HepG2 (cell line): ENCODE measurements around the gene PLEKHN1. TPM values are rescaled to one million over a fixed set of nuclear protein-coding genes. Genes with fewer than 3 reads are reported as not detected.

ENCODE experiments used
- ATAC-seq: fragments of 200-7000 bp; cut with Tn5 transposase; 3 replicates; pipeline ENCODE4 v1.9.1; 2020; ENCODE audit warnings: mild to moderate bottlenecking, moderate library complexity
- BruUV-seq: library from RNA; stranded (reverse); fragments of 400-500 nt; replicated peaks from 2 replicates; lab custom pipeline; 2021; lab: Mats Ljungman, UMichigan
- CTCF ChIA-PET: fragments of 300-600 bp; formaldehyde crosslinking; extraction: SDS; loops from one replicate; lab custom pipeline; 2021; ENCODE audit warnings: low total read pairs, inconsistent platforms, low intra/inter-chr PET ratio; lab: Yijun Ruan, JAX
- POLR2A ChIA-PET: fragments of 350-600 bp; sonication (Branson Sonifier 250); formaldehyde crosslinking; loops from one replicate; lab custom pipeline; 2020; ENCODE audit warnings: antibody characterized with exemption, inconsistent platforms; lab: Yijun Ruan, JAX
- DNase-seq: peaks from one replicate; pipeline ENCODE4 v3.0.0-alpha.2; 2015; ENCODE audit warnings: low spot score
- FAIRE-seq: peaks from 3 replicates; lab custom pipeline; 2011; peaks lifted over from hg19 to GRCh38; lab: Jason Lieb, UNC
- H2AFZ ChIP-seq: one replicate; pipeline ENCODE4 v1.6.1; 2011; ENCODE audit warnings: low read length, inconsistent platforms
- H3K27ac ChIP-seq: fragments of 300-600 bp; 3 replicates; pipeline ENCODE4 v1.8.0; 2011; ENCODE audit warnings: mixed run types, mild to moderate bottlenecking, mixed read lengths, low read length, inconsistent platforms; ENCODE audit not compliant: insufficient read depth; ENCODE audit errors: extremely low read length
- H3K27me3 ChIP-seq, 2 experiments: fragments of 200-600 bp in 1 of 2; 2 replicates in 1 of 2; 3 replicates in 1 of 2; pipeline versions ENCODE4 v1.6.0 to v1.8.0; 2011; ENCODE audit warnings: low read length in 2 of 2, mild to moderate bottlenecking in 2 of 2, moderate library complexity in 2 of 2, inconsistent platforms in 1 of 2; ENCODE audit not compliant: insufficient read depth in 2 of 2, control insufficient read depth in 1 of 2
- H3K36me3 ChIP-seq, 2 experiments: fragments of 200-600 bp in 1 of 2; replicated peaks in 1 of 2; 2 replicates in 1 of 2; 3 replicates in 1 of 2; pipeline versions ENCODE4 v1.5.1 to v1.8.0; 2011; ENCODE audit warnings: low read length in 2 of 2, inconsistent platforms in 1 of 2; ENCODE audit not compliant: insufficient read depth in 2 of 2, control insufficient read depth in 1 of 2
- H3K4me1 ChIP-seq: 2 replicates; pipeline ENCODE4 v1.5.1; 2012; ENCODE audit warnings: low read length, inconsistent platforms; ENCODE audit not compliant: insufficient read depth
- H3K4me2 ChIP-seq: 2 replicates; pipeline ENCODE4 v1.6.0; 2011; ENCODE audit warnings: low read depth, low read length, inconsistent platforms
- H3K4me3 ChIP-seq, 3 experiments: fragments of 200-600 bp in 1 of 3; sonication (generic), shearing (Covaris generic) in 1 of 3; replicated peaks in 1 of 3; 2 replicates each; pipeline ENCODE4 v1.5.1; 2011 to 2016; ENCODE audit warnings: low read length in 3 of 3, inconsistent platforms in 2 of 3, low read depth in 2 of 3, mild to moderate bottlenecking in 2 of 3, control low read depth in 1 of 3, mixed read lengths in 1 of 3; ENCODE audit not compliant: insufficient read depth in 1 of 3
- H3K79me2 ChIP-seq: one replicate; pipeline ENCODE4 v1.6.1; 2011; ENCODE audit warnings: low read length, inconsistent platforms; ENCODE audit not compliant: insufficient read depth
- H3K9ac ChIP-seq: 2 replicates; pipeline ENCODE4 v1.6.0; 2011; ENCODE audit warnings: mild to moderate bottlenecking, low read depth, low read length, inconsistent platforms; ENCODE audit not compliant: insufficient read depth
- H3K9me3 ChIP-seq: 2 replicates; pipeline ENCODE4 v1.5.1; 2012; ENCODE audit warnings: mild to moderate bottlenecking, low read length
- H4K20me1 ChIP-seq: 2 replicates; pipeline ENCODE4 v1.6.0; 2011; ENCODE audit warnings: inconsistent platforms, mild to moderate bottlenecking, low read length, moderate library complexity; ENCODE audit not compliant: insufficient read depth
- FLYWCH1 ChIP-seq: sonication (generic); formaldehyde crosslinking; IDR thresholded peaks from 2 replicates; pipeline ENCODE4 v1.8.1; 2023; ENCODE audit warnings: mild to moderate bottlenecking, missing genetic modification reagents
- KAT8 ChIP-seq: IDR thresholded peaks from 2 replicates; pipeline ENCODE4 v1.6.1; 2016; ENCODE audit warnings: missing genetic modification reagents, missing compliant biosample characterization
- MAF1 ChIP-seq: sonication (generic); formaldehyde crosslinking; IDR thresholded peaks from 2 replicates; pipeline ENCODE4 v1.5.0; 2020; ENCODE audit warnings: missing genetic modification reagents, borderline replicate concordance
- POLR2AphosphoS5 ChIP-seq: IDR thresholded peaks from 2 replicates; pipeline ENCODE4 v1.6.1; 2012; ENCODE audit warnings: low read depth, low read length
- RBM39 ChIP-seq: fragments of 200-400 bp; formaldehyde crosslinking; IDR thresholded peaks from one replicate; pipeline ENCODE4 v1.6.1; 2018; ENCODE audit warnings: antibody characterized with exemption, mild to moderate bottlenecking, low read depth, low read length; ENCODE audit not compliant: poor library complexity, severe bottlenecking
- RNF2 ChIP-seq: fragments of 450-650 bp; conservative IDR thresholded peaks from 2 replicates; pipeline ENCODE4 v1.6.1; 2016; ENCODE audit warnings: low read depth
- SRSF4 ChIP-seq: fragments of 200-400 bp; formaldehyde crosslinking; IDR thresholded peaks from one replicate; pipeline ENCODE4 v1.6.1; 2018; ENCODE audit warnings: mild to moderate bottlenecking, low read depth, low read length, moderate library complexity; ENCODE audit not compliant: poor library complexity, severe bottlenecking
- ZFP41 ChIP-seq: sonication (generic); formaldehyde crosslinking; IDR thresholded peaks from 2 replicates; pipeline ENCODE4 v1.4.0; 2020; ENCODE audit warnings: mild to moderate bottlenecking, missing genetic modification reagents, borderline replicate concordance
- ZFP62 ChIP-seq: sonication (generic); formaldehyde crosslinking; IDR thresholded peaks from 2 replicates; pipeline ENCODE4 v1.4.0; 2020; ENCODE audit warnings: missing genetic modification reagents
- ZNF879 ChIP-seq: sonication (generic); formaldehyde crosslinking; IDR thresholded peaks from 2 replicates; pipeline ENCODE4 v1.8.1; 2023; ENCODE audit warnings: missing genetic modification reagents
- WGBS: methylation state at CpG from one replicate; pipeline ENCODE4 v1.1.6; 2017; ENCODE audit warnings: low lambda C conversion rate; 5-methylcytosine and 5-hydroxymethylcytosine counted together
- in situ Hi-C: cut with HindIII; loops from 2 replicates; pipeline ENCODE4 v1.10.0; 2017; ENCODE audit warnings: low pct_unique_long_range_greater_than_20kb; ENCODE audit not compliant: extremely low pct_ligation_motif_present
- intact Hi-C: fragments of 100-400 bp; cut with micrococcal nuclease; formaldehyde crosslinking; loops from one replicate; pipeline ENCODE4 v1.10.0; 2022; ENCODE audit not compliant: unreplicated experiment
- polyA plus RNA-seq, 8 experiments: library from polyadenylated mRNA; depleted of rRNA in 3 of 8; stranded (reverse) in 7 of 8; unstranded in 1 of 8; fragments of >200 nt; fragmentation: Illumina TruSeq in 4 of 8; extraction: Trizol in 4 of 8; gene quantifications; 2 replicates each; pipeline versions ENCODE4 v1.2.1 to v1.2.3, GENCODE V29; 2011 to 2016; ENCODE audit warnings: low read depth in 4 of 8, missing spikeins in 1 of 8, mixed read lengths in 1 of 8; ENCODE audit not compliant: insufficient read depth in 1 of 8
- total RNA-seq, 5 experiments: library from RNA; depleted of rRNA; stranded (reverse); fragments of >200 nt; fragmentation: Illumina TruSeq; extraction: Trizol; gene quantifications; 2 replicates each; pipeline ENCODE4 v1.2.3, GENCODE V29; 2016; ENCODE audit warnings: low read depth in 1 of 5
- TF ChIP-seq, protein P1 (sequence below): sonication (generic); formaldehyde crosslinking; IDR thresholded peaks from 2 replicates; pipeline ENCODE4 v1.4.0; 2020; ENCODE audit warnings: missing genetic modification reagents
- TF ChIP-seq, protein P2 (sequence below): IDR thresholded peaks from 2 replicates; pipeline ENCODE4 v1.6.1; 2016
- TF ChIP-seq, protein P3 (sequence below): sonication (generic); formaldehyde crosslinking; IDR thresholded peaks from 2 replicates; pipeline ENCODE4 v1.5.0; 2020; ENCODE audit warnings: mild to moderate bottlenecking, missing genetic modification reagents
- TF ChIP-seq, protein P4 (sequence below): sonication (generic); formaldehyde crosslinking; IDR thresholded peaks from 2 replicates; pipeline ENCODE4 v1.5.0; 2020; ENCODE audit warnings: missing genetic modification reagents
- TF ChIP-seq, protein P5 (sequence below): IDR thresholded peaks from 2 replicates; pipeline ENCODE4 v1.6.1; 2012; ENCODE audit warnings: inconsistent platforms
- TF ChIP-seq, protein P6 (sequence below): sonication (generic); formaldehyde crosslinking; IDR thresholded peaks from 2 replicates; pipeline ENCODE4 v1.4.0; 2020; ENCODE audit warnings: missing genetic modification reagents, borderline replicate concordance

The PLEKHN1 gene
- total and polyA plus RNA-seq, 2 of the 13 experiments (the other 11 are each of a cell fraction or from before 2014, with no cell fraction given) = 0.42 to 0.58 TPM

DNA sequence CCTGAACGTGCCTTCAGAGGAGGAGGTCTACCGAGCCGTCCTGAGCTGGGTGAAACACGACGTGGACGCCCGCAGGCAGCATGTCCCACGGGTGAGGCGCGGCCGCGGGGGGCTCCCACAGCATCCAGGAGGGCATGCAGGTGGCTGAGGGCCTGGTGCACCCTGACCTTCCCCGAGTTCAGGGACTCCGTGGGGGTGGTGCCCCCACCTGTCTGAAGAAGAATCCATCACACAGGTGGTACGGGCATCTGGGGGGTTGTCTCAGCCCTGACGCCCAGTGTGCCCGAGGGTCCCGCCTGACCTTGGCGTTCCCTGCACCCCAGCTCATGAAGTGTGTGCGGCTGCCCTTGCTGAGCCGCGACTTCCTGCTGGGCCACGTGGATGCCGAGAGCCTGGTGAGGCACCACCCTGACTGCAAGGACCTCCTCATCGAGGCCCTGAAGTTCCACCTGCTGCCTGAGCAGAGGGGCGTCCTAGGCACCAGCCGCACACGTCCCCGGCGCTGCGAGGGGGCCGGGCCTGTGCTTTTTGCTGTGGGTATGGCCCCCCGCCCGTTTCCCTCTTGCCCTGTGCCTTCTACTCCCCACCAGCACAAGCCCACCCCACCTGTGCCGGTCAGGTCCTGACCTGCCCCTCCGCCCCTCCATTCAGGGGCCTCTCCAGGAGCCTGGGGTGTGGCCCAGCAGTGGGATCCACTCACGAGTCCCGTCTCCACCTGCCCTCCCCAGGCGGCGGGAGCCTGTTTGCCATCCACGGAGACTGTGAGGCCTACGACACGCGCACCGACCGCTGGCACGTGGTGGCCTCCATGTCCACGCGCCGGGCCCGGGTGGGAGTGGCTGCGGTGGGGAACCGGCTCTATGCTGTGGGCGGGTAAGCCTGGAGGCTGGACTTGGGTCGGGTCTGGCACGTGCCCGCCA is 3.6 kb upstream of the PLEKHN1 start:
- no peak overlapping the region for H3K27ac ChIP-seq
- H3K4me3 ChIP-seq = no peak overlapping the region
- no peak for FAIRE-seq
- no peak overlapping the region for H2AFZ ChIP-seq
- H3K79me2 ChIP-seq = peaks cover 12% of the 10 kb centered on the region
- H3K27me3 ChIP-seq = peaks cover 0 to 4% of the 10 kb centered on the region in 2 experiments; a peak in 2 of 5 replicates
- H3K36me3 ChIP-seq = peaks cover under 1 to 6% of the 10 kb centered on the region in 2 experiments; a peak in 2 of 5 replicates
- WGBS = 97% methylated on average over 22 of the region's 57 CpGs
- no peak overlapping the region for H3K9ac ChIP-seq
- CTCF ChIA-PET = no interaction called here
- no TSS peak for BruUV-seq
- in situ Hi-C loops = no loop called here
- H3K4me2 ChIP-seq = no peak overlapping the region
- no peak for DNase-seq
- no peak for ATAC-seq
- H3K4me1 ChIP-seq = peaks cover 27% of the 10 kb centered on the region
- POLR2A ChIA-PET = no interaction called here
- TF ChIP-seq, protein P1, sequence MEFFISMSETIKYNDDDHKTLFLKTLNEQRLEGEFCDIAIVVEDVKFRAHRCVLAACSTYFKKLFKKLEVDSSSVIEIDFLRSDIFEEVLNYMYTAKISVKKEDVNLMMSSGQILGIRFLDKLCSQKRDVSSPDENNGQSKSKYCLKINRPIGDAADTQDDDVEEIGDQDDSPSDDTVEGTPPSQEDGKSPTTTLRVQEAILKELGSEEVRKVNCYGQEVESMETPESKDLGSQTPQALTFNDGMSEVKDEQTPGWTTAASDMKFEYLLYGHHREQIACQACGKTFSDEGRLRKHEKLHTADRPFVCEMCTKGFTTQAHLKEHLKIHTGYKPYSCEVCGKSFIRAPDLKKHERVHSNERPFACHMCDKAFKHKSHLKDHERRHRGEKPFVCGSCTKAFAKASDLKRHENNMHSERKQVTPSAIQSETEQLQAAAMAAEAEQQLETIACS (CRISPR knock-in tag) = no peak
- TF ChIP-seq, protein P2, sequence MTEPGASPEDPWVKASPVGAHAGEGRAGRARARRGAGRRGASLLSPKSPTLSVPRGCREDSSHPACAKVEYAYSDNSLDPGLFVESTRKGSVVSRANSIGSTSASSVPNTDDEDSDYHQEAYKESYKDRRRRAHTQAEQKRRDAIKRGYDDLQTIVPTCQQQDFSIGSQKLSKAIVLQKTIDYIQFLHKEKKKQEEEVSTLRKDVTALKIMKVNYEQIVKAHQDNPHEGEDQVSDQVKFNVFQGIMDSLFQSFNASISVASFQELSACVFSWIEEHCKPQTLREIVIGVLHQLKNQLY (CRISPR knock-in tag) = no peak
- TF ChIP-seq, protein P3, sequence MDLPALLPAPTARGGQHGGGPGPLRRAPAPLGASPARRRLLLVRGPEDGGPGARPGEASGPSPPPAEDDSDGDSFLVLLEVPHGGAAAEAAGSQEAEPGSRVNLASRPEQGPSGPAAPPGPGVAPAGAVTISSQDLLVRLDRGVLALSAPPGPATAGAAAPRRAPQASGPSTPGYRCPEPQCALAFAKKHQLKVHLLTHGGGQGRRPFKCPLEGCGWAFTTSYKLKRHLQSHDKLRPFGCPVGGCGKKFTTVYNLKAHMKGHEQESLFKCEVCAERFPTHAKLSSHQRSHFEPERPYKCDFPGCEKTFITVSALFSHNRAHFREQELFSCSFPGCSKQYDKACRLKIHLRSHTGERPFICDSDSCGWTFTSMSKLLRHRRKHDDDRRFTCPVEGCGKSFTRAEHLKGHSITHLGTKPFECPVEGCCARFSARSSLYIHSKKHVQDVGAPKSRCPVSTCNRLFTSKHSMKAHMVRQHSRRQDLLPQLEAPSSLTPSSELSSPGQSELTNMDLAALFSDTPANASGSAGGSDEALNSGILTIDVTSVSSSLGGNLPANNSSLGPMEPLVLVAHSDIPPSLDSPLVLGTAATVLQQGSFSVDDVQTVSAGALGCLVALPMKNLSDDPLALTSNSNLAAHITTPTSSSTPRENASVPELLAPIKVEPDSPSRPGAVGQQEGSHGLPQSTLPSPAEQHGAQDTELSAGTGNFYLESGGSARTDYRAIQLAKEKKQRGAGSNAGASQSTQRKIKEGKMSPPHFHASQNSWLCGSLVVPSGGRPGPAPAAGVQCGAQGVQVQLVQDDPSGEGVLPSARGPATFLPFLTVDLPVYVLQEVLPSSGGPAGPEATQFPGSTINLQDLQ (CRISPR knock-in tag) = no peak
- TF ChIP-seq ZFP62 (CRISPR knock-in tag) (no peak), KAT8 (CRISPR knock-in tag) (no peak), POLR2AphosphoS5 (no peak), RBM39 (no peak), FLYWCH1 (CRISPR knock-in tag) (no peak), ZNF879 (CRISPR knock-in tag) (no peak), RNF2 (no peak), MAF1 (no peak), SRSF4 (no peak), ZFP41 (no peak)
- TF ChIP-seq, protein P4, sequence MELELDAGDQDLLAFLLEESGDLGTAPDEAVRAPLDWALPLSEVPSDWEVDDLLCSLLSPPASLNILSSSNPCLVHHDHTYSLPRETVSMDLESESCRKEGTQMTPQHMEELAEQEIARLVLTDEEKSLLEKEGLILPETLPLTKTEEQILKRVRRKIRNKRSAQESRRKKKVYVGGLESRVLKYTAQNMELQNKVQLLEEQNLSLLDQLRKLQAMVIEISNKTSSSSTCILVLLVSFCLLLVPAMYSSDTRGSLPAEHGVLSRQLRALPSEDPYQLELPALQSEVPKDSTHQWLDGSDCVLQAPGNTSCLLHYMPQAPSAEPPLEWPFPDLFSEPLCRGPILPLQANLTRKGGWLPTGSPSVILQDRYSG = no peak
- TF ChIP-seq, protein P5, sequence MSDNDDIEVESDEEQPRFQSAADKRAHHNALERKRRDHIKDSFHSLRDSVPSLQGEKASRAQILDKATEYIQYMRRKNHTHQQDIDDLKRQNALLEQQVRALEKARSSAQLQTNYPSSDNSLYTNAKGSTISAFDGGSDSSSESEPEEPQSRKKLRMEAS = no peak
- TF ChIP-seq, protein P6, sequence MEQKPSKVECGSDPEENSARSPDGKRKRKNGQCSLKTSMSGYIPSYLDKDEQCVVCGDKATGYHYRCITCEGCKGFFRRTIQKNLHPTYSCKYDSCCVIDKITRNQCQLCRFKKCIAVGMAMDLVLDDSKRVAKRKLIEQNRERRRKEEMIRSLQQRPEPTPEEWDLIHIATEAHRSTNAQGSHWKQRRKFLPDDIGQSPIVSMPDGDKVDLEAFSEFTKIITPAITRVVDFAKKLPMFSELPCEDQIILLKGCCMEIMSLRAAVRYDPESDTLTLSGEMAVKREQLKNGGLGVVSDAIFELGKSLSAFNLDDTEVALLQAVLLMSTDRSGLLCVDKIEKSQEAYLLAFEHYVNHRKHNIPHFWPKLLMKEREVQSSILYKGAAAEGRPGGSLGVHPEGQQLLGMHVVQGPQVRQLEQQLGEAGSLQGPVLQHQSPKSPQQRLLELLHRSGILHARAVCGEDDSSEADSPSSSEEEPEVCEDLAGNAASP (CRISPR knock-in tag) = no peak
- TF ChIP-seq, all 625 proteins: peak for 0
- Histone ChIP-seq H3K9me3 (no peaks in the 10 kb centered on the region), H4K20me1 (peaks cover 9% of the 10 kb centered on the region)
- intact Hi-C loops = no loop called here
